Urinary bladder (tissue), 4 donors: ENCODE data around the gene APMAP. TPM values are rescaled to one million over a fixed set of nuclear protein-coding genes. Genes with fewer than 3 reads are reported as not detected.
A peak's percentile ranks its signal among the peaks of the same experiment; 100 is the strongest.
"Not testable (repeated sequence)": the region's sequence is repeated elsewhere in the genome, so short reads cannot be mapped to it uniquely, and the experiment has no call there.

Source experiments
- DNase-seq: peaks from one replicate; pipeline ENCODE4 v3.0.0-alpha.2; 2015; ENCODE audit errors: extremely low spot score
- H3K27ac ChIP-seq: one replicate; pipeline ENCODE4 v1.5.1; 2013; ENCODE audit warnings: low read depth, mild to moderate bottlenecking, moderate library complexity
- H3K36me3 ChIP-seq: one replicate; pipeline ENCODE4 v1.6.1; 2013; ENCODE audit warnings: mild to moderate bottlenecking, moderate library complexity; ENCODE audit not compliant: insufficient read depth
- H3K4me1 ChIP-seq: one replicate; pipeline ENCODE4 v1.6.1; 2013; ENCODE audit warnings: mild to moderate bottlenecking, moderate library complexity; ENCODE audit not compliant: insufficient read depth
- H3K4me3 ChIP-seq: one replicate; pipeline ENCODE4 v1.5.1; 2013; ENCODE audit warnings: low read depth, low read length
- WGBS: extraction: QIAGEN DNeasy Blood & Tissue Kit; methylation state at CpG from one replicate; pipeline ENCODE4 v1.1.7; 2013; 5-methylcytosine and 5-hydroxymethylcytosine counted together
- polyA plus RNA-seq: library from polyadenylated mRNA; stranded (reverse); fragments of 200-250 nt; gene quantifications from one replicate; pipeline ENCODE4 v1.2.3, GENCODE V29; 2013
- total RNA-seq: library from RNA; depleted of rRNA; stranded (reverse); fragments of >200 nt; gene quantifications from one replicate; pipeline ENCODE4 v1.2.3, GENCODE V29; 2014
- donor health status: healthy with polysubstance abuse.
- donor health status: healthy.

Gene APMAP
- total and polyA plus RNA-seq, 2 donors: 41.7 to 54.9 TPM

DNA sequence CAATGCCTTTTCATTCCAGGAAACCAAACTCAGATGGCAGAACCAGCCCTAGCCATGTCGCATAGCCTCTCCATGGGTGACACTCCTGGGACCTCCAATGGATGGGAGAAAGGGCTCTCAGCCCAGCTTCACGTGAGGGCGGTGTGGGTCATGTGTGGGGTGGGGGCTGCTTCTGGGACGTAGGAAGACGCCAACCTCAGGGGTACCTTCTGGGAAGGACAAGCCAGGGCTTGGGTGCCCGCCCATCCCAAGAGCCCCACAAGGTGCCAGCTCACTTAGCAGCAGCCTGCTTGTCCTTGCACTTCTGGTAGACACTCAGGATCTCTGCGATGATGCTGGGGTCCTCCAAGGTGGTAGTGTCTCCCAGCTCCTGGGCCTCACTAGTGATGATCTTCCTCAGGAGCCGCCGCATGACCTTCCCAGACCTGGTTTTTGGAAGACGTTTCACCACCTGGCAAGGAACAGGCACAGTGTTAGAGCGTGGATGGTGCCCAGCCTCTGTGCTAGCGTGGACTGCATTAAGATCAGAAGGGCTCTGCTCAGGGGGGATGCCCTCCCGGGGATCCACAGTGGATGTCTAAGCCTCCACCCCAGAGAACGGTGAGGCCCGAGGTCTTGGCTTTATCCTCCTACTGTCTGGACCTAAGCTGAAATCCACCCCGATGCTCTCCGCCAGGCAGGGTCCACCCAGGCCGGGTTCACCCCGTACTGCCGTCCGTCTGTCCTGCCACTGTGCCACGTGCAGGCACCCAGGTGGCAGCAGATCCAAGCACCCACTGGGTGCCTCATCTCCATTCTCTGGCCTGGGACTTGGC lies 15.1 kb upstream of the APMAP start:
- no peak overlapping the region for H3K27ac ChIP-seq
- no peak overlapping the region for H3K4me3 ChIP-seq
- WGBS: 94% methylated on average over 22 of the region's 22 CpGs
- DNase-seq: no peak
- no peaks in the 10 kb centered on the region for H3K36me3 ChIP-seq
- no peaks in the 10 kb centered on the region for H3K4me1 ChIP-seq

DNA sequence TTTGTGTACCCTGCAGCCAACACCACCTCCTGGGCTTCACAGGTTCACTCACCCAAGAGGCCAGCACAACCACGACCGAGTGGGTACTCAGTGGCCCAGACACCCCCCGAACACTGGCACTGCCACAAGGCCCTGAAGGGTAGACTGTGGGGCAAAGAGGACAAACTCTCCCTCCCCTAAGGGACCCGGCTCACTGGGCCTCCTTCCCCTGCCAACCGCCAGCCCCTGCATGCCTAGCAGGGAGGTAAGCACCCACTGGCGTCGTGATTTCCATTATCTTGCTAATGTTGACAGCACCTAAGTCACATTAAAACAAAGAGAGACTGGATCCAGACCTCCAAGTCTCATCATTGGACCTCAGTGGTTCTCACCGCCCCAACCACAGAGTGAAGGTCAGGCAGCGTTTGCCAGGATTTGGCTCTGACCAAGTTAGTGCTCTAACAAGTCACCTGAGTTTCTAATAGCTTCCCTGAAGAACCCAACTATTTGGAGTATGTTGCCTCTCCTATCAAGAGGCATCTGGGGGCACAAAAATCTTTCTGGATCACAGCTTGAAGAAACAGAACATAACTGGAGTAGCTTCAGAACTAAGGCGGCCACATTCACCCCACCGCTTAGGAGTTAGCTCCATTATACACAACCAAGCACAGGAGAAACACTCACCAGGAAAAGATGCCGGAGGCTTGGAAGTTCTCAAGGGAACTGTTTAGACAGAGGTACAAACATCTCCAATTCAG lies 14.0 kb upstream of the APMAP start:
- DNase-seq: no peak

DNA sequence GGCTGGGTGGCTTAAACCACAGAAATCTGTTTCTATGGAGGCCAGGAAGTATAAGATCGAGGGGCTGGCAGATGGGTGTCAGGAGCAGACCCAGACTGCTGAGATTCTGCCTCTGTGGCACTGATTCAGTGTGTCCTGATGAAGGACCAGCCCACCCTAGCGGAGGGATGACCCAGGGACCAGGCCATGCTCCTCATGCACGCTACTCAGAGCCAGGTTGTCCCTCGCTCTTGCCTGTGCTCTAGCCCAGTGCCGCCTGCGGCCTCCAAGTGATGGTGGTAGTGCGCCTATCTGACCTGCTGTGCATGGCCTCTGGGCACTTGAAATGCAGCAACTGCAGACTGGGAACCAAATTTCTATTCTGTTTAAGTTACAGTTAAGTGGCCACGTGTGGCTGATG lies 13.1 kb upstream of the APMAP start:
- WGBS: 74% methylated on average over 8 of the region's 8 CpGs
- no peaks in the 10 kb centered on the region for H3K36me3 ChIP-seq
- H3K4me3 ChIP-seq: no peak overlapping the region
- no peak overlapping the region for H3K27ac ChIP-seq
- no peak for DNase-seq
- no peaks in the 10 kb centered on the region for H3K4me1 ChIP-seq

More for the DNA sequence above, 14.0 kb upstream of the APMAP start:
- Histone ChIP-seq H3K4me3 (no peak overlapping the region), H3K27ac (no peak overlapping the region), H3K36me3 (no peaks in the 10 kb centered on the region), H3K4me1 (no peaks in the 10 kb centered on the region)
- 83% methylated on average over 12 of the region's 12 CpGs for WGBS

DNA sequence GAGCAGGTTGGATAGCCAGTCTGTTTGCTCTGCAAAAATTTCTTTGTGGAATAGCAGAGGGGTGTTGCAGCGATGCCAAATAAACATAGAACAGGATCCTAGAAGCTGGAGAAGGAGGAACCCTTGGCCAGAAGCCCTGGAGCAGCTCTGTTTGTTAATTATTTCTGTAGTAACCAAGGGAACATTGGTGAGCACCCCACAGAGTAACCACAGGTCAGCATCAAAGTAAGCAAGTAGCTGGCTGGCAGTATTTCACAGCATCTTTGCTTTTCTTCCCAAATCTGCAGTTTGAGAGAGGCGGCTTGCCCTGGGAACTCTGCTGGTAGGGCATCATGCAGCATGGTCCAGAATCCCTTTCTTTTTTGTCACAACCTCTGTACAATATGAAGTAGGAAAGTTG lies 12.7 kb upstream of the APMAP start:
- H3K36me3 ChIP-seq: no peaks in the 10 kb centered on the region
- no peaks in the 10 kb centered on the region for H3K4me1 ChIP-seq
- DNase-seq: no peak
- no peak overlapping the region for H3K27ac ChIP-seq
- no peak overlapping the region for H3K4me3 ChIP-seq
- WGBS: 39% methylated on average over 2 of the region's 2 CpGs

DNA sequence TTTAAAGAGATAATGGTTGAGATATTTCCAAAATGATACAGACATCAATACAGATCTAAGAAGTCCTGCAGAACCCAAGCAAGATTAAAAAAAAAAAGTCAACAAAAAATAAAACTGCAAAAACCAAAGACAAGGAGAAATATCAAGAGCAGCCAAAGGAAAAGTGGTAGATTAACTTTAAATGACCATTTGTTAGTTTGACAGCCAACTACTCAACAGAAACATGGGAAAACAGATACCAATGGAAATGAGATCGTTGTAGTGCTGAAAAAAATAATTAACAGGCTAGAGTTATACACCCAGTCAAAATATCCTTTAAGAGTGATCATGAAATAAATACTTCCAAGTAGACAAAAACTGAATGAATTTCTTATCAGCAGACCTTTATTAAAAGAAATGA lies 10.5 kb upstream of the APMAP start:
- Histone ChIP-seq H3K4me3 (no peak overlapping the region), H3K4me1 (no peaks in the 10 kb centered on the region), H3K36me3 (no peaks in the 10 kb centered on the region), H3K27ac (no peak overlapping the region)
- DNase-seq: no peak
- 94% methylated on average over 1 of the region's 1 CpG for WGBS

DNA sequence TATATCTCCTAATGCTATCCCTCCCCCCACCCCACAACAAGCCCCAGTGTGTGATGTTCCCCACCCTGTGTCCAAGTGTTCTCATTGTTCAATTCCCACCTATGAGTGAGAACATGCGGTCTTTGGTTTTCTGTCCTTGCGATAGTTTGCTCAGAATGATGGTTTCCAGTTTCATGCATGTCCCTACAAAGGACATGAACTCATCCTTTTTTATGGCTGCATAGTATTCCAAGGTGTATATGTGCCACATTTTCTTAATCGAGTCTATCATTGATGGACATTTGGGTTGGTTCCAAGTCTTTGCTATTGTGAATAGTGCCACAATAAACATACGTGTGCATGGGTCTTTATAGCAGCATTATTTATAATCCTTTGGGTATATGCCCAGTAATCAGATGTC lies 8.8 kb upstream of the APMAP start:
- WGBS: 82% methylated on average over 4 of the region's 4 CpGs
- H3K4me3 ChIP-seq, H3K27ac ChIP-seq, H3K4me1 ChIP-seq, DNase-seq, H3K36me3 ChIP-seq: not testable (repeated sequence)

DNA sequence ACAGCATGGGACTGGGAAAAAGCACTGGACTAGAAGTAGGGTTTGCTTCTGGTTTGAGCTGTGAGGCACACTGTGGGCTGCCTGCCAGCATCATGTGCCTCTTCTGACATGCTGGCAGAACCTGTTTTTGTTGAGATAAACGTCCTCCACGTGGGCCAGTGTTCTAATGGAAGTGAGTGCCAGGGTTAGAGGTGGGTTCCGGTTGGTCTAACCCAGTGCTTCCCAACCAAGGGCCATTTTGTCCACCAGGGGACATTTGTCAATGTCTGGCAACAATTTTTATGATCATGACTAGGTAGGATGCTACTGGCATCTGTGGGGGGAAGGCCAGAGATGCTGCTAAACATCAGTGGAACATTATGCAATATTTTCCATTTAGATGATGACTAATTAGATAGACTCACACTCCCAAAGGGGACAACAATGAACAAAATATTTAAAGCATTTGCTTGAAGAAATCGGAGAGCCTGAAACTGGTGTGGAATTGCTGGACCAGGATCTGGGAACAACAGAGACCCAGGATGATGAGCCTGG lies 7.8 kb upstream of the APMAP start:
- peak; percentile 21 for DNase-seq

DNA sequence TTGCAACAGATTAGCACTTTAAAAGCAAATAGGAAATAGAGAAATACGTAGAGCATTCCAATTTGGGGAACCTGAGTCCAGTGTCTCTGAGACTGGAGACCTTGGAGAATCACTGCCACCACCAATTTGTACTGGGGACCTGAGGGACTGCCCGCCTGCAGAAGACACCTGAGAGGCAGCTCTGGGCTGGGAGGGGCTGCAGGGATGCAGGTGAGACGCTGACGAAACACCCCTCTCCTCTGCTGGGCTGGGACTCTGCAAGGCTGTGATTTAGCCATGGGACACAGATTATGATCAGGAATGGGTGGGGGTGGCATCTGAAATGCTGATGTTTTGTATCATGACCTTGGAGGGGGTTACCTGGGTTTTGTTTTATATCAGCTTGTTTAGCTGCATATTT lies 7.0 kb upstream of the APMAP start:
- WGBS: 84% methylated on average over 4 of the region's 4 CpGs
- Histone ChIP-seq H3K4me1 (no peaks in the 10 kb centered on the region), H3K36me3 (no peaks in the 10 kb centered on the region), H3K27ac (no peak overlapping the region), H3K4me3 (no peak overlapping the region)
- DNase-seq: no peak

More for the DNA sequence above, 7.8 kb upstream of the APMAP start:
- Histone ChIP-seq H3K27ac (peak overlapping the region; percentile 3), H3K4me3 (no peak overlapping the region), H3K4me1 (no peaks in the 10 kb centered on the region), H3K36me3 (no peaks in the 10 kb centered on the region)
- WGBS: 36% methylated on average over 4 of the region's 4 CpGs

DNA sequence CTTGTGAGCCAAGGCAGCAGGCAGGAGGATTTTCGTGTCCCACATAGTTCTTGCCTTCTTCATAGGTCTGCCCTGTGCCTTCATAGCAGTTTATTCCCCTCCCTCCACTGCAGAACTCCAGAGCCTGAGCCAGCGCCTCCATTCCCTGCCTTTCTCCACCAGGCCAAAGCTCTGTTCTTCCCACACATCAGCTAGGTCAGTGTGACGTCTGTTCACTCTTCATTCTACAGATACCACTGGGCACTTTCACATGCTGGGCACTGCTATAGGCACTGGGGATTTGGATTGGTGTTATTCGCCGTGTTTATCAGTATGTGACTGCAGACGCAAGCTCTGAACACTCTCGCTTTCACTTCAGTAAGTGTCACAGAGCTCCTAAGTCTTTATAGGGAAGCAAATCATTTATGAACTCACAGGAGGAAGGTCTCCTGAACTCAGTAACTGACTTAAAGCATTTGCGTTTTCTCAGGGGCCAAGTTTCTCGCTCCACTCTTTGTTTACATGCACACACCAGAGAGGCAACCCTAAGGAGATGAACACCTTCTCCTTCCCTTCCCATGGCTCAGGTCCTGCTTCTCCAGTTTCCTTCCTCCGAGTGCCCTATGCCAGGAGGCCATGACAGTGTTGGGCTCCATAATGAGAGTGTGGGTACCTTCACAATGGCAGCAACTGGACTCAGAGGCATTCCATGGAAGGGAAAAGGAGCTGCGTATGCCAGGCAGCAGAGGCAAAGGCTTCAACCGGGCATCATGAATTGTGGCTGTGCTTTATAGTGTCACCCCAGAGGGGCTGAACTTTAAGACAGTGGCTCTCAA lies 6.3 kb upstream of the APMAP start:
- H3K4me3 ChIP-seq: no peak overlapping the region
- H3K36me3 ChIP-seq: no peaks in the 10 kb centered on the region
- no peak overlapping the region for H3K27ac ChIP-seq
- no peak for DNase-seq
- 64% methylated on average over 12 of the region's 12 CpGs for WGBS
- no peaks in the 10 kb centered on the region for H3K4me1 ChIP-seq

DNA sequence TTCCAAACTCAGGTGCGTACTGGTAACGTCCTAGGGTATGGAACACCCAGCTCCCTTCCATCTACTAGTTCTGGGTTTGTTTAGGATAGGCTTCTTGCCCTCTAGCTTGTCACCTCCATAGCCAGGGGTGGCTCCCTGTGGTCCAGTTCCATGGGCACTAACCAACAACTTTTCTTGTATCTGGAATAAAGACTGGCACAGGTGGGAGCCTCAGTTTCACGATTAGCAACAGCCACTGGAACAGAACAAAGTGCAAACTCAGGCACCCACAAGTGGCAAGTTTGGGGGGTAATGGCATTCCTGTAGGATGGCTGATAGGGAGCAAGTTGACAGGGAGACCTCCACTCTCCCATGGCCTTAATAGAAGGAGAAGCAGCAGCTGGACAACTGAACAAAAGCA lies 5.6 kb upstream of the APMAP start:
- no peak overlapping the region for H3K27ac ChIP-seq
- DNase-seq: no peak
- H3K4me1 ChIP-seq: no peaks in the 10 kb centered on the region
- 89% methylated on average over 3 of the region's 3 CpGs for WGBS
- H3K36me3 ChIP-seq: no peaks in the 10 kb centered on the region
- H3K4me3 ChIP-seq: no peak overlapping the region

DNA sequence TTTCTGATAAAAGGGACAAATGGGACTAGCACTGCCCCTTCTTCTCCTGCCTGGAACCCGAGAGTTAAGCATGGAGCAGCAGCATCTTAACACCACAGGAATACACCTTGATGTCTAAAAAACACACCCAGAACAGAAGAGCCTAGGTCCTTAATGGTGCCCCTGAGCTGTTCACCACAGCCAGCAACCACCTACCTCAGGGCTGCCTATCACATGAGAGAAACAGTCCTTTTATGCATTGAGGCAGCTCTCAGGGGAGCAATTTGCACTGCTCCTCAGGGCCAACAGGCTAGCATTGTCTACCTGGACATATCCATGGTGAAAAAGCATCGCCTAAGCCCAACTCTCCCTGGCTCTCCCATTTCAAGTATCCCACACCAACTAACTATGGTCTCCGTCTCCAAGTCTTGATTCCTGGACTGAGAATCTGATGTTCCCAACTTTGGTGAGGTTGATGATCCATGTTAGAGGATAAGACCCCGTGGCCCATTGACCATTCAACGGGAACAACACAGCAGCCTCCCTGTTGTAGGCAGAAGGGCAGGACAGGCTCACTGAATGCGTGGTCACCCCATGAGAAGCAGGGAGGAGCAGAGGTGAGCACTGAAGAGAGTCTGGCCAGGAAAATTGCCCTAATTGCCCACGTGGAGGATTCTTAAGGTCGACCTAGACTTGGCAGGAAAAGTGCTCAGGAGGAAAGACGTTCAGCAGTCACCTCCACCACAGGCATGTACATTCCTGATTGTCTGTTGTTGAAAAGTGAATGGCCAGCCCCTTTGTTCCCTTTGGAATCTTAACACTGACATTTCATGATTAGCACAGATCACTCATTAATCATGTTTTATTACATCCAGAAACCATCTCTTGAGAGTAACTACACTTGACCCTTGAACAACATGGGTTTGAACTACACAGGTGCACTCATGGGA lies 4.2 kb upstream of the APMAP start:
- H3K4me1 ChIP-seq: no peaks in the 10 kb centered on the region
- no peak overlapping the region for H3K27ac ChIP-seq
- WGBS: 66% methylated on average over 9 of the region's 9 CpGs
- H3K4me3 ChIP-seq: no peak overlapping the region
- DNase-seq: no peak
- H3K36me3 ChIP-seq: no peaks in the 10 kb centered on the region

DNA sequence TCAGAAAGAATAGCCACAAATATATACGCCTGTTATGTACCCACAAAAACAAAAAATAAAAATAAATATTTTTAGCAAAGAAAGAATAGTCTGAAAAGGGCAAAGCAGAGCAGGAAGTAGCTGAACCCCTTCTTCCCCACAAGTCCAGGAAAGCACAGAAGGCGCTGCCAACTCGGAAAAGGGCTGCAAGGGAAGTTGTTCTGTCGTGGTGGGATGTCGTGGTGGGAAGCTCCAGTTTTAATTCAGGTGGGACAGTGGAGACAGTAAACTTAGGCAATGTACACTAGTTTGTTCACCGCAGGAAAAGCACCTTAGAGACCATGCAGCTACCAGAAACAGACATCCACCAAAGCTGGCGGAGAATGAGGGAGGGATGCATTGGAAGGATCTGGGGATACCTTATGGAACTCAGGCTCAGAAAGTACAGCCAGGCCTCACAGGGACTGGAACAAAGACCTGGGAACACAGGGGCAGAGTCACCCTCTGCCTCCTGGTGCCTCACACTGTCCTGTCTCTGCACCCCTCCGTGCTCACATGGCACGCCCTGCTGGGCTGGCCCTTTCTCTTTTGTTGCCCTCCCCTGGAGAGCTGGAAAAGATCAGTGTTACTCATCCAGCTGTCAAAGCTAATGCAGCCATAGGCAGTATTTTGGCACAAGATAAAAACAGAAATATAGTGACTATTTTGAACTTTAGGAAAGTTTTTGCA lies 3.3 kb upstream of the APMAP start:
- Histone ChIP-seq H3K36me3 (no peaks in the 10 kb centered on the region), H3K4me1 (no peaks in the 10 kb centered on the region), H3K4me3 (no peak overlapping the region), H3K27ac (no peak overlapping the region)
- 78% methylated on average over 9 of the region's 9 CpGs for WGBS
- no peak for DNase-seq
